ENCODE measurements around the gene C17orf113. TPM values are rescaled to one million over a fixed set of nuclear protein-coding genes. Genes with fewer than 3 reads are reported as not detected.

The C17orf113 gene
- total and polyA plus RNA-seq, 11 donors = 0.24 to 1.2 (median 0.72) TPM

DNA sequence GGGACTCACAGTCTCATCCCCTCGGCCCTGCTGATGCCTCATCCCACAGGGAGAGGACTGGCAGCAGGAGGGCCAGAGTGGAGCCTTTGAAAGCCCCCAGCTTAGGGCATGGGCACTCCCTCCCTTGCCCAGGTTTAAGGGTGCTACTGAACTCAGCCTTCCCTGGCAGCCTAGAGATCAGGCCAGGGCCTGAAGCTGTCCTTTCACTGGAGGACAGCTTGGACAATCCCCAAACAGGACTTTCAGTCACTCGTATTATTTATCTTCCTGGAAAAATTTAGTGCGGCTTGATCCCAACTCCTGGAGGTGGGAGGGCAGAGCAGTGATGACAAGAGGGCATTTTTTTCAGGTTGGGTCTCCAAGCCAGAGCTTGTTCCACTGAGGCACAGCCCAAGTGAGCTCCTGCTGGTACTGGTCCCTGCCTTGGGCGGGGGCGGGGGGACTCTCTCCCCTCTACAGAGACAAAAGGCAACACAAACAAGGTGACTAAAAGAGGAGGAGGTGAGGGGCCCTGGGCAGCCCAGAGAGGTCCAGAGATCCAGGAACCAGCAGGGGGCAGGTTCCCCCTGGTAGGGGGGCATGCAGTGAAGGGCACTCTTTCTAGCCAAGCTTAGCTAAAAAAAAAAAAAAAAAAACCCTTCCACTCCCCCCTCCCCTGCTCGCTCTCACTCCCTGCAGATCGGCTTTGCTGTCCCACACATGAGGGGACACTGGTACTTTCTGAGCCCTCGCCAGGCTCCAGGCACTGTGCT, 46.1 kb upstream of the C17orf113 start:
- no peak for DNase-seq
- no peak for TF ChIP-seq POLR2A (IDR thresholded peaks at IDR 0.05)
- TF ChIP-seq, protein P1, sequence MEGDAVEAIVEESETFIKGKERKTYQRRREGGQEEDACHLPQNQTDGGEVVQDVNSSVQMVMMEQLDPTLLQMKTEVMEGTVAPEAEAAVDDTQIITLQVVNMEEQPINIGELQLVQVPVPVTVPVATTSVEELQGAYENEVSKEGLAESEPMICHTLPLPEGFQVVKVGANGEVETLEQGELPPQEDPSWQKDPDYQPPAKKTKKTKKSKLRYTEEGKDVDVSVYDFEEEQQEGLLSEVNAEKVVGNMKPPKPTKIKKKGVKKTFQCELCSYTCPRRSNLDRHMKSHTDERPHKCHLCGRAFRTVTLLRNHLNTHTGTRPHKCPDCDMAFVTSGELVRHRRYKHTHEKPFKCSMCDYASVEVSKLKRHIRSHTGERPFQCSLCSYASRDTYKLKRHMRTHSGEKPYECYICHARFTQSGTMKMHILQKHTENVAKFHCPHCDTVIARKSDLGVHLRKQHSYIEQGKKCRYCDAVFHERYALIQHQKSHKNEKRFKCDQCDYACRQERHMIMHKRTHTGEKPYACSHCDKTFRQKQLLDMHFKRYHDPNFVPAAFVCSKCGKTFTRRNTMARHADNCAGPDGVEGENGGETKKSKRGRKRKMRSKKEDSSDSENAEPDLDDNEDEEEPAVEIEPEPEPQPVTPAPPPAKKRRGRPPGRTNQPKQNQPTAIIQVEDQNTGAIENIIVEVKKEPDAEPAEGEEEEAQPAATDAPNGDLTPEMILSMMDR (IDR thresholded peaks at IDR 0.05) = no peak
- no peak for ATAC-seq
- intact Hi-C loops (cut with DNase I) = no loop called here
- Histone ChIP-seq H3K4me3 (no peak overlapping the region), H3K27me3 (peaks cover 9 to 38% (median 23%) of the 10 kb centered on the region in 9 donors), H3K9me3 (no peaks in the 10 kb centered on the region), H3K27ac (no peak overlapping the region), H3K36me3 (no peaks in the 10 kb centered on the region), H3K4me1 (peaks cover 0 to 8% (median 3%) of the 10 kb centered on the region in 12 donors)
- 58 to 65% (median 62%) methylated on average over 8 of the region's 8 CpGs for WGBS, 4 donors

DNA sequence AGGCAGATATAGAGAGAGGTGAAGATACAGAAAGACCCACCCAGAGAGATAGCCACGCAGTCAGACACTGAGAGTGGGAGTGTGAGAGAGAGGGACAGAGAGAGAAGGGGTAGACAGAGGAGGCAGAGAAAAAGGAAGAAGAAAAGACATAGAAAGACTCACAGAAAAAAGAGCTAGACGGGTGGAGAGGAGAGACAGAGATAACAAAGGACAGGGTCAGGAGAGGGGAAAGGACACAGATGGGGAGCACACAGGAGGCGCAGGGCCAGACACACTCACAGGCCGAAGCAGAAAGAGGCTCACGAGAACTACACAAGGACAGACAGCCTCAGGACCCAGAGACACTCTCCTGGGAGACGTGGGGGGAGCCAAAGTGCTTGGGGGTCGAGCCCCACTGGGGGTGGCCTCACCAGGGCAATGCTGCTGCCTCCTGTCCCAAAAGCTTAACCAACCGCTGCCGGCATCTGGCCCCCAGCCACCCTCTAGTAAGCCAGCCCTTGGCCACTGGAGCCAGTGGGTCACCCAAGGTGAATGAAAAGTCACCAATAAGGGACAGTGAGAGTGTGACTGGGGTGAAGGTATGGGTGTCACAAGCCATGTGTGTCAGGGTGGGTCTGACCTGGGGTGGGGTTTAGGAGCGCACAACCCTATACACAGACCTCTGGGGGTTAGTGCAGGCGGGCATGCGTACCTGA, 44.1 kb upstream of the C17orf113 start:
- Histone ChIP-seq H3K4me1 (peaks cover 0 to 8% (median 3%) of the 10 kb centered on the region in 12 donors), H3K27ac (no peak overlapping the region), H3K4me3 (no peak overlapping the region), H3K9me3 (no peaks in the 10 kb centered on the region), H3K36me3 (no peaks in the 10 kb centered on the region), H3K27me3 (peaks cover 9 to 43% (median 23%) of the 10 kb centered on the region in 9 donors)
- DNase-seq (no peak), ATAC-seq (peak in 1 of 4 donors; percentile 11)
- intact Hi-C loops (cut with DNase I) = no loop called here
- TF ChIP-seq, protein P1 (IDR thresholded peaks at IDR 0.05) = no peak
- no peak for TF ChIP-seq POLR2A (IDR thresholded peaks at IDR 0.05)
- WGBS, 4 donors = 79 to 89% (median 82%) methylated on average over 12 of the region's 12 CpGs

DNA sequence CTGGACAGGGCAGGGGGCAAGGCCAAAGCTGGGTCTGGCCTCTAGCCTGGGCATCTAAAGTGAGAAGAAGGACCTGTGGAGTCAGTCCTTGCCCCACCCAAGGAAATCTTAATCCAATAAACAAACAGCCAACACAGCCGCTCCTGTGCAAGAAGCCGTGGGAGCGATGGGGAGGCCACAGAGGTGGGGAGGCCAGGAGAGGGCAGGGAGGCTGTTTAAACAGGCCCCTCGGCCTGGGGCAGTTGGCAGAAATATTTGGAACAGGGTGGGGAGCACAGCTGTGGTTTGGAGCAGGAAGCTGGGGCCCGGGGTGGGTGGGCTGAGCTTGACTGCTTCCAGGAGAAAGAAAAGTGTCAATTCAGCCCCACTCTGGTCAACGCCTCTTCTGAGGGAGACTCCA, 42.5 kb upstream of the C17orf113 start:
- peaks cover 0 to 2% (median 0%) of the 10 kb centered on the region in 12 donors for H3K4me1 ChIP-seq
- peaks cover 9 to 44% (median 25%) of the 10 kb centered on the region in 9 donors for H3K27me3 ChIP-seq
- no peaks in the 10 kb centered on the region for H3K9me3 ChIP-seq
- TF ChIP-seq, protein P1 (IDR thresholded peaks at IDR 0.05) = no peak
- no peak for TF ChIP-seq POLR2A (IDR thresholded peaks at IDR 0.05)
- ATAC-seq (no peak), DNase-seq (no peak)
- intact Hi-C loops (cut with DNase I) = no loop called here
- 70 to 77% (median 74%) methylated on average over 6 of the region's 6 CpGs for WGBS, 4 donors
- H3K4me3 ChIP-seq = no peak overlapping the region
- H3K27ac ChIP-seq = no peak overlapping the region
- H3K36me3 ChIP-seq = no peaks in the 10 kb centered on the region

All from heart left ventricle (tissue), 16 donors.